GM21360 (cell line): ENCODE data around the gene TMEM89.

Experiments used
- ATAC-seq: cut with Tn5 transposase; IDR thresholded peaks from one replicate; pipeline ENCODE4 v1.9.1; 2021; ENCODE audit warnings: mild to moderate bottlenecking, moderate library complexity; ENCODE audit not compliant: unreplicated experiment

The TMEM89 gene

GRCh38 chr3:48591886-48592518, 29.6 kb downstream of the TMEM89 start:
- ATAC-seq = no peak

GRCh38 chr3:48591436-48591835, 30.1 kb downstream of the TMEM89 start:
- no peak for ATAC-seq

- no peak for ATAC-seq
Measured at GRCh38 chr3:48588230-48588629, 33.3 kb downstream of the TMEM89 start.

- no peak for ATAC-seq
Measured at GRCh38 chr3:48587686-48588085, 33.9 kb downstream of the TMEM89 start.

GRCh38 chr3:48585411-48585810, 36.2 kb downstream of the TMEM89 start:
- ATAC-seq = no peak

- ATAC-seq = no peak
Measured at GRCh38 chr3:48584836-48585235, 36.7 kb downstream of the TMEM89 start.

GRCh38 chr3:48581621-48582481, 39.7 kb downstream of the TMEM89 start:
- ATAC-seq = no peak

GRCh38 chr3:48576647-48577046, 44.9 kb downstream of the TMEM89 start:
- no peak for ATAC-seq

- no peak for ATAC-seq
Measured at GRCh38 chr3:48575366-48575765, 46.2 kb downstream of the TMEM89 start.

- ATAC-seq = no peak
Measured at GRCh38 chr3:48573973-48574585, 47.5 kb downstream of the TMEM89 start.

- ATAC-seq = no peak
Measured at GRCh38 chr3:48572517-48572916, 49.1 kb downstream of the TMEM89 start.

- no peak for ATAC-seq
Measured at GRCh38 chr3:48571938-48572337, 49.6 kb downstream of the TMEM89 start.
